SH-SY5Y (cell line): ENCODE data around the gene SLC25A45.

Experiments used
- GATA2 ChIP-seq: IDR thresholded peaks from 2 replicates; pipeline ENCODE4 v1.6.1; 2011; ENCODE audit warnings: mild to moderate bottlenecking, low read depth, low read length
- GATA3 ChIP-seq: IDR thresholded peaks from 2 replicates; pipeline ENCODE4 v1.6.1; 2011; ENCODE audit warnings: low read depth, mild to moderate bottlenecking, low read length, moderate library complexity

GRCh38 chr11:65353900-65354264 lies 28.6 kb downstream of the SLC25A45 start:
- TF ChIP-seq GATA2 (no peak), GATA3 (no peak)
